DOHH2 (cell line): ENCODE results near the gene LCA5L.

ENCODE experiments used
- EZH2phosphoT487 ChIP-seq: fragments of 200-600 bp; sonication (generic); IDR thresholded peaks from 2 replicates; pipeline ENCODE4 v1.6.1; 2017; ENCODE audit warnings: borderline replicate concordance, mild to moderate bottlenecking, antibody characterized with exemption, low read length, moderate library complexity, mixed read lengths
- TF ChIP-seq, protein P1 (sequence below): fragments of 200-600 bp; sonication (generic); IDR thresholded peaks from one replicate; pipeline ENCODE4 v1.5.1; 2014; ENCODE audit warnings: antibody characterized with exemption, mild to moderate bottlenecking, low read depth, low read length; ENCODE audit not compliant: poor library complexity, severe bottlenecking

GRCh38 chr21:39463308-39463707 lies 17.7 kb upstream of the LCA5L start:
- TF ChIP-seq, protein P1, sequence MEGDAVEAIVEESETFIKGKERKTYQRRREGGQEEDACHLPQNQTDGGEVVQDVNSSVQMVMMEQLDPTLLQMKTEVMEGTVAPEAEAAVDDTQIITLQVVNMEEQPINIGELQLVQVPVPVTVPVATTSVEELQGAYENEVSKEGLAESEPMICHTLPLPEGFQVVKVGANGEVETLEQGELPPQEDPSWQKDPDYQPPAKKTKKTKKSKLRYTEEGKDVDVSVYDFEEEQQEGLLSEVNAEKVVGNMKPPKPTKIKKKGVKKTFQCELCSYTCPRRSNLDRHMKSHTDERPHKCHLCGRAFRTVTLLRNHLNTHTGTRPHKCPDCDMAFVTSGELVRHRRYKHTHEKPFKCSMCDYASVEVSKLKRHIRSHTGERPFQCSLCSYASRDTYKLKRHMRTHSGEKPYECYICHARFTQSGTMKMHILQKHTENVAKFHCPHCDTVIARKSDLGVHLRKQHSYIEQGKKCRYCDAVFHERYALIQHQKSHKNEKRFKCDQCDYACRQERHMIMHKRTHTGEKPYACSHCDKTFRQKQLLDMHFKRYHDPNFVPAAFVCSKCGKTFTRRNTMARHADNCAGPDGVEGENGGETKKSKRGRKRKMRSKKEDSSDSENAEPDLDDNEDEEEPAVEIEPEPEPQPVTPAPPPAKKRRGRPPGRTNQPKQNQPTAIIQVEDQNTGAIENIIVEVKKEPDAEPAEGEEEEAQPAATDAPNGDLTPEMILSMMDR = no peak
- TF ChIP-seq EZH2phosphoT487 = no peak
